GM23248 (cell line): ENCODE results near the gene ANKDD1A. TPM values are rescaled to one million over a fixed set of nuclear protein-coding genes. Genes with fewer than 3 reads are reported as not detected.

ENCODE experiments used
- DNase-seq: peaks from one replicate; pipeline ENCODE4 v3.0.0-alpha.2; 2015
- H2AFZ ChIP-seq: fragments of 200-600 bp; sonication (generic); 2 replicates; pipeline ENCODE4 v1.6.1; 2016; ENCODE audit warnings: antibody characterized with exemption
- H3F3A ChIP-seq: fragments of 200-600 bp; sonication (generic); 2 replicates; pipeline ENCODE4 v1.6.1; 2016; ENCODE audit warnings: mild to moderate bottlenecking, antibody characterized with exemption, mixed run types; ENCODE audit not compliant: insufficient read depth
- H3K27ac ChIP-seq: fragments of 200-600 bp; sonication (generic); 2 replicates; pipeline ENCODE4 v1.5.1; 2016; ENCODE audit warnings: mild to moderate bottlenecking
- H3K27me3 ChIP-seq: fragments of 200-600 bp; sonication (generic); replicated peaks from 2 replicates; pipeline ENCODE4 v1.6.1; 2016; ENCODE audit warnings: mild to moderate bottlenecking; ENCODE audit not compliant: insufficient read depth
- H3K36me3 ChIP-seq: fragments of 200-600 bp; sonication (generic); 2 replicates; pipeline ENCODE4 v1.6.1; 2016; ENCODE audit warnings: low read depth, mild to moderate bottlenecking
- H3K4me1 ChIP-seq: fragments of 200-600 bp; sonication (generic); 2 replicates; pipeline ENCODE4 v1.6.1; 2016; ENCODE audit warnings: mild to moderate bottlenecking; ENCODE audit not compliant: insufficient read depth
- H3K4me2 ChIP-seq: fragments of 200-600 bp; sonication (generic); one replicate; pipeline ENCODE4 v1.6.1; 2016; ENCODE audit warnings: mild to moderate bottlenecking; ENCODE audit not compliant: unreplicated experiment
- H3K4me3 ChIP-seq: fragments of 200-600 bp; sonication (generic); 2 replicates; pipeline ENCODE4 v1.5.1; 2016; ENCODE audit warnings: mild to moderate bottlenecking
- H3K79me2 ChIP-seq: fragments of 200-600 bp; sonication (generic); 2 replicates; pipeline ENCODE4 v1.6.1; 2016; ENCODE audit warnings: mild to moderate bottlenecking; ENCODE audit not compliant: insufficient read depth
- H3K9ac ChIP-seq: fragments of 200-600 bp; sonication (generic); 2 replicates; pipeline ENCODE4 v1.6.1; 2016; ENCODE audit warnings: mild to moderate bottlenecking
- H3K9me2 ChIP-seq: fragments of 200-600 bp; sonication (generic); 2 replicates; pipeline ENCODE4 v1.6.1; 2016; ENCODE audit warnings: mixed run types, mild to moderate bottlenecking, moderate library complexity; ENCODE audit not compliant: insufficient read depth
- H3K9me3 ChIP-seq: fragments of 200-600 bp; sonication (generic); one replicate; pipeline ENCODE4 v1.6.1; 2017; ENCODE audit warnings: low read depth
- H4K20me1 ChIP-seq: fragments of 200-600 bp; sonication (generic); 2 replicates; pipeline ENCODE4 v1.6.0; 2016; ENCODE audit not compliant: insufficient read depth
- EZH2 ChIP-seq: fragments of 200-600 bp; sonication (generic); IDR thresholded peaks from 2 replicates; pipeline ENCODE4 v1.6.1; 2018; ENCODE audit warnings: antibody characterized with exemption, mild to moderate bottlenecking; ENCODE audit not compliant: insufficient read depth, poor library complexity, severe bottlenecking
- EZH2phosphoT487 ChIP-seq: fragments of 200-600 bp; sonication (generic); IDR thresholded peaks from 2 replicates; pipeline ENCODE4 v1.6.1; 2018; ENCODE audit warnings: antibody characterized with exemption, moderate library complexity, mild to moderate bottlenecking, low read depth; ENCODE audit not compliant: insufficient read depth
- WGBS, 2 experiments: methylation state at CpG; one replicate each; pipeline ENCODE4 v1.1.6; 2015 to 2017; ENCODE audit warnings: low lambda C conversion rate in 2 of 2, low coverage in 1 of 2; ENCODE audit errors: missing lambda C conversion rate in 2 of 2; 5-methylcytosine and 5-hydroxymethylcytosine counted together
- in situ Hi-C: fragments of 300-500 bp; cut with MboI; formaldehyde crosslinking; loops from 2 replicates; pipeline ENCODE4 v1.15.0; 2020
- polyA plus RNA-seq: library from polyadenylated mRNA; unstranded; fragments of >200 nt; fragmentation: Nextera tagmentation; extraction: Ambion mirVana; gene quantifications from 2 replicates; pipeline ENCODE4 v1.2.1, GENCODE V29; 2016
- total RNA-seq: library from RNA; depleted of rRNA; stranded (reverse); fragments of >200 nt; shearing (Covaris generic); gene quantifications from 2 replicates; pipeline ENCODE4 v1.2.3, GENCODE V29; 2014

ANKDD1A gene
- total and polyA plus RNA-seq, 2 experiments from 2014 or later, result 2.7 to 3.1 TPM

GRCh38 chr15:64917211-64917610 is 5.5 kb downstream of the ANKDD1A start:
- H3K4me1 ChIP-seq, result no peaks in the 10 kb centered on the region
- no peak for TF ChIP-seq EZH2
- no peak for TF ChIP-seq EZH2phosphoT487
- no peaks in the 10 kb centered on the region for H3K79me2 ChIP-seq
- H3K27ac ChIP-seq, result no peak overlapping the region
- no peak overlapping the region for H2AFZ ChIP-seq
- H3K9me2 ChIP-seq, result no peaks in the 10 kb centered on the region
- no peaks in the 10 kb centered on the region for H3K27me3 ChIP-seq
- no peaks in the 10 kb centered on the region for H3F3A ChIP-seq
- H3K4me2 ChIP-seq, result no peak overlapping the region
- no peaks in the 10 kb centered on the region for H3K9me3 ChIP-seq
- no peak overlapping the region for H3K9ac ChIP-seq
- H3K36me3 ChIP-seq, result no peaks in the 10 kb centered on the region
- 80% methylated on average over 9 of the region's 9 CpGs for WGBS, 2 experiments
- DNase-seq, result no peak
- in situ Hi-C loops, result no loop called here
- H3K4me3 ChIP-seq, result no peak overlapping the region
- H4K20me1 ChIP-seq, result no peaks in the 10 kb centered on the region

GRCh38 chr15:64919721-64920120 is 8.0 kb downstream of the ANKDD1A start:
- H4K20me1 ChIP-seq, result no peaks in the 10 kb centered on the region
- H3K9ac ChIP-seq, result no peak overlapping the region
- in situ Hi-C loops, result no loop called here
- no peak overlapping the region for H3K27ac ChIP-seq
- H3K36me3 ChIP-seq, result no peaks in the 10 kb centered on the region
- H3K4me1 ChIP-seq, result no peaks in the 10 kb centered on the region
- no peak overlapping the region for H3K4me3 ChIP-seq
- H3K79me2 ChIP-seq, result no peaks in the 10 kb centered on the region
- no peak overlapping the region for H3K4me2 ChIP-seq
- H3K9me3 ChIP-seq, result no peaks in the 10 kb centered on the region
- no peak overlapping the region for H2AFZ ChIP-seq
- no peaks in the 10 kb centered on the region for H3F3A ChIP-seq
- no peak for DNase-seq
- H3K9me2 ChIP-seq, result no peaks in the 10 kb centered on the region
- TF ChIP-seq EZH2, result no peak
- no peak for TF ChIP-seq EZH2phosphoT487
- no peaks in the 10 kb centered on the region for H3K27me3 ChIP-seq
- 78 to 86% methylated on average over 4 of the region's 4 CpGs for WGBS, 2 experiments

- Histone ChIP-seq H3K9me3 (no peaks in the 10 kb centered on the region), H3K4me3 (no peak overlapping the region), H3K36me3 (no peaks in the 10 kb centered on the region), H3K27ac (no peak overlapping the region), H3K4me2 (no peak overlapping the region), H3K9me2 (no peaks in the 10 kb centered on the region), H2AFZ (no peak overlapping the region), H3K27me3 (no peaks in the 10 kb centered on the region), H4K20me1 (no peaks in the 10 kb centered on the region), H3K79me2 (no peaks in the 10 kb centered on the region), H3F3A (no peaks in the 10 kb centered on the region), H3K9ac (no peak overlapping the region), H3K4me1 (no peaks in the 10 kb centered on the region)
- no peak for DNase-seq
- TF ChIP-seq EZH2 (no peak), EZH2phosphoT487 (no peak)
- in situ Hi-C loops, result no loop called here
- WGBS, 2 experiments, result 78 to 85% methylated on average over 6 of the region's 6 CpGs
Observed at GRCh38 chr15:64921711-64922110, 10.0 kb downstream of the ANKDD1A start.

GRCh38 chr15:64923546-64923945 is 11.8 kb downstream of the ANKDD1A start:
- Histone ChIP-seq H3K4me3 (no peak overlapping the region), H3K9me3 (no peaks in the 10 kb centered on the region), H3K27me3 (no peaks in the 10 kb centered on the region), H3K4me1 (no peaks in the 10 kb centered on the region), H3K9ac (no peak overlapping the region), H4K20me1 (no peaks in the 10 kb centered on the region), H3K27ac (no peak overlapping the region), H3K79me2 (no peaks in the 10 kb centered on the region), H2AFZ (no peak overlapping the region), H3K9me2 (no peaks in the 10 kb centered on the region), H3K36me3 (no peaks in the 10 kb centered on the region), H3K4me2 (no peak overlapping the region), H3F3A (no peaks in the 10 kb centered on the region)
- no peak for DNase-seq
- TF ChIP-seq EZH2 (no peak), EZH2phosphoT487 (no peak)
- in situ Hi-C loops, result no loop called here
- WGBS, 2 experiments, result 66 to 72% methylated on average over 2 of the region's 2 CpGs
